Cerebellar nuclear complex (tissue), 1 donor: ENCODE data around the gene ATP1B4.

Experiments
- DNase-seq, 2 experiments: peaks; one replicate each; lab custom pipeline; 2025; lab: John Stamatoyannopoulos, UW

The ATP1B4 gene

GRCh38 chrX:120377179-120377578, 15.3 kb downstream of the ATP1B4 start:
- no peak for DNase-seq

GRCh38 chrX:120377715-120378114, 15.8 kb downstream of the ATP1B4 start:
- DNase-seq, result no peak

GRCh38 chrX:120378570-120378969, 16.7 kb downstream of the ATP1B4 start:
- no peak for DNase-seq

GRCh38 chrX:120379937-120380681, 18.2 kb downstream of the ATP1B4 start:
- no peak for DNase-seq

- DNase-seq, result no peak
These were observed 18.8 kb downstream of the ATP1B4 start for GRCh38 chrX:120380699-120381098.

GRCh38 chrX:120401301-120401700, 39.4 kb downstream of the ATP1B4 start:
- DNase-seq, result no peak

GRCh38 chrX:120402369-120402768, 40.5 kb downstream of the ATP1B4 start:
- no peak for DNase-seq

- no peak for DNase-seq
These were observed 44.7 kb downstream of the ATP1B4 start for GRCh38 chrX:120406638-120407037.

GRCh38 chrX:120408168-120408567, 46.3 kb downstream of the ATP1B4 start:
- DNase-seq, result no peak

GRCh38 chrX:120419463-120419862, 57.6 kb downstream of the ATP1B4 start:
- no peak for DNase-seq

- DNase-seq, result no peak
These were observed 64.7 kb downstream of the ATP1B4 start for GRCh38 chrX:120426599-120426998.

- DNase-seq, result no peak
These were observed 66.4 kb downstream of the ATP1B4 start for GRCh38 chrX:120428309-120428708.

- no peak for DNase-seq
These were observed 68.1 kb downstream of the ATP1B4 start for GRCh38 chrX:120429776-120430540.
